ENCODE measurements around the gene MRFAP1. TPM values are rescaled to one million over a fixed set of nuclear protein-coding genes. Genes with fewer than 3 reads are reported as not detected.

The MRFAP1 gene
- total and polyA plus RNA-seq, 10 of the 15 experiments (the other 5 are each of a cell fraction or from before 2014, with no cell fraction given), result 18.7 to 105 (median 80.8) TPM

DNA sequence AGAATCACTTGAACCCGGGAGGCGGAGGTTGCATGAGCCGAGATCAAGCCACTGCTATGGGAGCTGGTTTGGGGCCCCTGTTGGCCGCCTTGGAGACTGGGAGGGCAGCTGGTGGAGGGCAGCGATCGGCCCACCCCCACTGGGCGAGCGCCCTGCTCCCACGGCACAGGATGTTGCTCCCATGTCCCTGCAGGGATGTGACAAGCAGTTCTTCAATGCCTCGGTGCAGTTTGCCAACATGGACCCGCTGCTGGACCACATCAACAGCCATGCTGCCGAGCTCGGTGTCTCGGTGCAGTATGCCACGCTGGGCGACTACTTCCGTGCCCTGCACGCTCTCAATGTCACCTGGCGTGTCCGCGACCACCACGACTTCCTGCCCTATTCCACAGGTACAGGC, 46.1 kb upstream of the MRFAP1 start (continued):
- no peak for TF ChIP-seq SKIL (IDR thresholded peaks at IDR 0.05; ENCODE audit: low read depth, poor library complexity, severe bottlenecking)

DNA sequence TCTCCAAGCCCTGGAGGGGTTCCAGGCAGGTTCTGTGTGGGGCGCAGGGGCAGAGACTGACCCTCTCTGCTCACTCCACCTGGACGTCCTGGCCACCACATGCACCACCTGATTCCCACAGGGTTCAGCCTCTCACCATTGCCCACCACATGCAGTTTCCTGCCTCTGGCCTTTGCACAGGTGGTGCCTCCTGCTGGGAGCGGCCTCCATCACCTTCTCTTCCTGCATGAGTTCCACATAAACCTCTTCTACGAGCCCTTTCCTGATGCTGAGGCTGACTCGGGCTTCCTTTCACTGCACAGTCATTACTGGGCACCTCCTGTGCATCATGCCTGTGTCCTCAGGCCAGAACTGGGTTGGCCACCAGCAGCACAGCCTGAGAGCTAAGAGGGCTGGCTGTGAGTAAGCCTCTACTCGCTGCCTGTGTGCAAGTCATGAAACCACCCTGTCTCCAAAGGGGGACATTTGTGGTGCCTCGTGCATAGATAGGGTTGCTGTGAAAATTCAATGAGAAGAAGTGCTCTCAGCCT, 45.6 kb upstream of the MRFAP1 start:
- no peak overlapping the region for H3K4me3 ChIP-seq
- no peak overlapping the region for H2AFZ ChIP-seq (ENCODE audit: control insufficient read depth, low read depth, low read length)
- no peak overlapping the region for H3K9ac ChIP-seq (ENCODE audit: control insufficient read depth, insufficient read depth, low read length)
- CTCF ChIA-PET, result no interaction called here
- WGBS (ENCODE audit: insufficient coverage, insufficient replicate concordance, low lambda C conversion rate, missing lambda C conversion rate), result 87% methylated on average over 7 of the region's 7 CpGs
- no peak overlapping the region for H3K27ac ChIP-seq (ENCODE audit: control insufficient read depth, insufficient read depth)
- H3K27me3 ChIP-seq (replicated peaks in 1 of 2; ENCODE audit: control insufficient read depth in 2 of 2, insufficient read depth in 2 of 2, low read length in 1 of 2), result no peaks in the 10 kb centered on the region
- SMC1A ChIA-PET (ENCODE audit: uncharacterized antibody, unreplicated experiment), result no interaction called here
- POLR2A ChIA-PET, result no interaction called here
- FAIRE-seq (no peak), ATAC-seq (no peak), DNase-seq (ENCODE audit: low read depth, low spot score) (no peak)
- BruUV-seq (replicated peaks), result no TSS peak
- H4K20me1 ChIP-seq (ENCODE audit: control insufficient read depth, insufficient read depth), result no peaks in the 10 kb centered on the region
- H3K9me3 ChIP-seq (replicated peaks; ENCODE audit: control insufficient read depth, insufficient read depth, low read length), result no peaks in the 10 kb centered on the region
- intact Hi-C loops (cut with micrococcal nuclease; ENCODE audit: unreplicated experiment), result no loop called here
- no peaks in the 10 kb centered on the region for H3K79me2 ChIP-seq (ENCODE audit: control insufficient read depth, insufficient read depth, low read length)
- peaks cover 0 to 1% of the 10 kb centered on the region in 2 experiments; a peak in 3 of 4 replicates for H3K36me3 ChIP-seq (ENCODE audit: control insufficient read depth in 2 of 2, insufficient read depth in 2 of 2, low read length in 1 of 2)
- TF ChIP-seq FOXK2 (IDR thresholded peaks at IDR 0.05) (no peak), ELK1 (IDR thresholded peaks at IDR 0.05; ENCODE audit: low read depth, low read length) (no peak), CBX5 (IDR thresholded peaks at IDR 0.05; ENCODE audit: low read depth) (no peak), PAX8 (IDR thresholded peaks at IDR 0.05) (no peak), POLR2A (IDR thresholded peaks at IDR 0.05; ENCODE audit: low read depth, low read length) (0 out of 2 replicates have a peak, but pooled peaks have one; percentile 21), MTA3 (IDR thresholded peaks at IDR 0.05; ENCODE audit: borderline replicate concordance, low read length) (no peak), LARP7 (IDR thresholded peaks at IDR 0.05) (no peak), BCL3 (IDR thresholded peaks at IDR 0.05; ENCODE audit: borderline replicate concordance, insufficient read depth, low read depth, low read length, poor library complexity, severe bottlenecking) (peak; percentile 31), SUPT20H (IDR thresholded peaks at IDR 0.05; ENCODE audit: borderline replicate concordance, control insufficient read depth, low read depth, low read length) (no peak)
- in situ Hi-C loops (cut with MboI), result no loop called here
- no peak overlapping the region for H3K4me2 ChIP-seq (ENCODE audit: control insufficient read depth, insufficient read depth)
- H3K4me1 ChIP-seq (ENCODE audit: control insufficient read depth, insufficient read depth, low read length), result no peaks in the 10 kb centered on the region
- RAD21 ChIA-PET (ENCODE audit: unreplicated experiment), result no interaction called here

Data from GM12878 (cell line).